Caco-2 (cell line): ENCODE measurements around the gene RIC3. TPM values are rescaled to one million over a fixed set of nuclear protein-coding genes. Genes with fewer than 3 reads are reported as not detected.

Experiments
- BruUV-seq: library from RNA; stranded (reverse); fragments of 400-500 nt; replicated peaks from 2 replicates; lab custom pipeline; 2021; lab: Mats Ljungman, UMichigan
- CTCF ChIA-PET: fragments of 300-600 bp; sonication (Branson Sonifier 250); formaldehyde crosslinking; loops from one replicate; lab custom pipeline; 2022; ENCODE audit warnings: antibody characterized with exemption; lab: Charles Lee
- POLR2A ChIA-PET: fragments of 300-600 bp; sonication (Branson Sonifier 250); formaldehyde crosslinking; loops from one replicate; lab custom pipeline; 2022; ENCODE audit warnings: antibody characterized with exemption; lab: Charles Lee
- DNase-seq, 2 experiments: peaks; one replicate each; pipeline versions ENCODE4 v3.0.0 to v3.0.0-alpha.2; 2020 to 2022
- H3K27me3 ChIP-seq: replicated peaks from 2 replicates; pipeline ENCODE4 v1.6.0; 2011; ENCODE audit warnings: low read length; ENCODE audit not compliant: control insufficient read depth, insufficient read depth
- H3K36me3 ChIP-seq: 2 replicates; pipeline ENCODE4 v1.5.1; 2011; ENCODE audit warnings: low read length; ENCODE audit not compliant: control insufficient read depth, insufficient read depth
- H3K4me1 ChIP-seq: fragments of 250-450 bp; sonication (Bioruptor Pico); 2 replicates; pipeline ENCODE4 v1.5.1; 2020; ENCODE audit warnings: mild to moderate bottlenecking
- H3K4me3 ChIP-seq: 2 replicates; pipeline ENCODE4 v1.5.1; 2011; ENCODE audit warnings: low read depth, mild to moderate bottlenecking, control low read depth, low read length
- H3K9me3 ChIP-seq: fragments of 250-450 bp; sonication (Bioruptor Pico); 2 replicates; pipeline ENCODE4 v1.5.1; 2020; ENCODE audit warnings: mild to moderate bottlenecking, moderate library complexity
- H3K27ac Mint-ChIP-seq: one replicate; pipeline ENCODE4 v1.8.0; 2022; ENCODE audit warnings: mixed read lengths; ENCODE audit not compliant: unreplicated experiment
- H3K27me3 Mint-ChIP-seq: one replicate; pipeline ENCODE4 v1.8.0; 2022; ENCODE audit warnings: mixed read lengths; ENCODE audit not compliant: insufficient read depth, unreplicated experiment
- H3K36me3 Mint-ChIP-seq: one replicate; pipeline ENCODE4 v1.8.0; 2022; ENCODE audit warnings: mild to moderate bottlenecking, mixed read lengths; ENCODE audit not compliant: insufficient read depth, unreplicated experiment
- H3K4me1 Mint-ChIP-seq: one replicate; pipeline ENCODE4 v1.8.0; 2022; ENCODE audit warnings: low read depth, mixed read lengths; ENCODE audit not compliant: unreplicated experiment
- H3K4me3 Mint-ChIP-seq: one replicate; pipeline ENCODE4 v1.8.0; 2022; ENCODE audit warnings: mild to moderate bottlenecking, moderate library complexity, mixed read lengths; ENCODE audit not compliant: unreplicated experiment
- H3K9me3 Mint-ChIP-seq: one replicate; pipeline ENCODE4 v1.8.0; 2022; ENCODE audit warnings: mixed read lengths; ENCODE audit not compliant: unreplicated experiment
- CTCF ChIP-seq, 2 experiments: fragments of 200-600 bp in 1 of 2; IDR thresholded peaks; 1 replicate in 1 of 2; 2 replicates in 1 of 2; pipeline versions ENCODE4 v1.5.1 to v1.8.0; 2011 to 2022; ENCODE audit warnings: antibody characterized with exemption in 1 of 2, control low read depth in 1 of 2, inconsistent platforms in 1 of 2, low read depth in 1 of 2, low read length in 1 of 2, mild to moderate bottlenecking in 1 of 2, moderate library complexity in 1 of 2; ENCODE audit not compliant: insufficient read depth in 1 of 2, severe bottlenecking in 1 of 2, unreplicated experiment in 1 of 2
- intact Hi-C: fragments of 100-400 bp; cut with micrococcal nuclease; formaldehyde crosslinking; loops from one replicate; pipeline ENCODE4 v1.10.0; 2022; ENCODE audit not compliant: unreplicated experiment
- total RNA-seq: library from RNA; stranded (reverse); gene quantifications from 2 replicates; pipeline ENCODE4 v1.2.3, GENCODE V29; 2022

RIC3 gene
- total RNA-seq, 1 experiment from 2014 or later, result not detected

GRCh38 chr11:8071616-8072581 is 96.9 kb downstream of the RIC3 start:
- ChIA-PET CTCF (interaction anchor here (0.8 to 1.4 kb wide), 3 partner anchors 28 to 65 kb away, joined by 4 to 5 read pairs (median 4); no protein-coding TSS in a partner anchor), POLR2A (no interaction called here)
- H3K4me3 ChIP-seq, result no peak overlapping the region
- Mint-ChIP-seq H3K27ac (no peak overlapping the region), H3K4me1 (no peaks in the 10 kb centered on the region), H3K4me3 (no peak overlapping the region), H3K36me3 (no peaks in the 10 kb centered on the region), H3K27me3 (peaks cover 19% of the 10 kb centered on the region), H3K9me3 (no peaks in the 10 kb centered on the region)
- no peaks in the 10 kb centered on the region for H3K4me1 ChIP-seq
- DNase-seq, result no peak
- TF ChIP-seq CTCF (IDR thresholded peaks at IDR 0.05; ENCODE audit: insufficient read depth in 1 of 2, low read depth in 1 of 2, low read length in 1 of 2, severe bottlenecking in 1 of 2, unreplicated experiment in 1 of 2), result no peak
- no peaks in the 10 kb centered on the region; the same call in 1 of the 2 replicates for H3K27me3 ChIP-seq
- no peaks in the 10 kb centered on the region for H3K9me3 ChIP-seq
- intact Hi-C loops, result no loop called here
- H3K36me3 ChIP-seq, result no peaks in the 10 kb centered on the region
- no TSS peak for BruUV-seq

- Mint-ChIP-seq H3K27me3 (peaks cover 14% of the 10 kb centered on the region), H3K4me3 (no peak overlapping the region), H3K9me3 (no peaks in the 10 kb centered on the region), H3K36me3 (no peaks in the 10 kb centered on the region), H3K27ac (no peak overlapping the region), H3K4me1 (no peaks in the 10 kb centered on the region)
- CTCF ChIA-PET, result no interaction called here
- no peaks in the 10 kb centered on the region for H3K36me3 ChIP-seq
- no peaks in the 10 kb centered on the region; the same call in 1 of the 2 replicates for H3K27me3 ChIP-seq
- peak in 1 of 2 experiments; percentile 33 for DNase-seq
- intact Hi-C loops, result loop anchor here (1.0 kb wide), 2 partner anchors 37 to 64 kb away; no protein-coding TSS in a partner anchor
- no peaks in the 10 kb centered on the region for H3K9me3 ChIP-seq
- BruUV-seq, result no TSS peak
- H3K4me1 ChIP-seq, result no peaks in the 10 kb centered on the region
- POLR2A ChIA-PET, result no interaction called here
- H3K4me3 ChIP-seq, result no peak overlapping the region
- TF ChIP-seq CTCF (IDR thresholded peaks at IDR 0.05; ENCODE audit: insufficient read depth in 1 of 2, low read depth in 1 of 2, low read length in 1 of 2, severe bottlenecking in 1 of 2, unreplicated experiment in 1 of 2), result peak; percentile 24 to 44
These were observed 98.3 kb downstream of the RIC3 start for GRCh38 chr11:8070417-8071115.

- Mint-ChIP-seq H3K9me3 (no peaks in the 10 kb centered on the region), H3K4me1 (no peaks in the 10 kb centered on the region), H3K4me3 (no peak overlapping the region), H3K27ac (no peak overlapping the region), H3K27me3 (peaks cover 14% of the 10 kb centered on the region), H3K36me3 (no peaks in the 10 kb centered on the region)
- no peak for TF ChIP-seq CTCF (IDR thresholded peaks at IDR 0.05; ENCODE audit: insufficient read depth in 1 of 2, low read depth in 1 of 2, low read length in 1 of 2, severe bottlenecking in 1 of 2, unreplicated experiment in 1 of 2)
- no peaks in the 10 kb centered on the region for H3K36me3 ChIP-seq
- intact Hi-C loops, result loop anchor here (1.0 kb wide), 2 partner anchors 36 to 63 kb away; no protein-coding TSS in a partner anchor
- no peaks in the 10 kb centered on the region; the same call in 1 of the 2 replicates for H3K27me3 ChIP-seq
- BruUV-seq, result no TSS peak
- CTCF ChIA-PET, result interaction anchor here (2.0 kb wide), 1 partner anchor 30 kb away, joined by 5 read pairs; no protein-coding TSS in a partner anchor
- POLR2A ChIA-PET, result no interaction called here
- no peaks in the 10 kb centered on the region for H3K9me3 ChIP-seq
- no peak for DNase-seq
- H3K4me3 ChIP-seq, result no peak overlapping the region
- H3K4me1 ChIP-seq, result no peaks in the 10 kb centered on the region
These were observed 99.1 kb downstream of the RIC3 start for GRCh38 chr11:8069771-8070170.
